ENCODE data around the gene MRPL4. TPM values are rescaled to one million over a fixed set of nuclear protein-coding genes. Genes with fewer than 3 reads are reported as not detected.

Gene MRPL4
- total and polyA plus RNA-seq, 2 of the 13 experiments (the other 11 are each of a cell fraction or from before 2014, with no cell fraction given), result 40.6 to 42.5 TPM

DNA sequence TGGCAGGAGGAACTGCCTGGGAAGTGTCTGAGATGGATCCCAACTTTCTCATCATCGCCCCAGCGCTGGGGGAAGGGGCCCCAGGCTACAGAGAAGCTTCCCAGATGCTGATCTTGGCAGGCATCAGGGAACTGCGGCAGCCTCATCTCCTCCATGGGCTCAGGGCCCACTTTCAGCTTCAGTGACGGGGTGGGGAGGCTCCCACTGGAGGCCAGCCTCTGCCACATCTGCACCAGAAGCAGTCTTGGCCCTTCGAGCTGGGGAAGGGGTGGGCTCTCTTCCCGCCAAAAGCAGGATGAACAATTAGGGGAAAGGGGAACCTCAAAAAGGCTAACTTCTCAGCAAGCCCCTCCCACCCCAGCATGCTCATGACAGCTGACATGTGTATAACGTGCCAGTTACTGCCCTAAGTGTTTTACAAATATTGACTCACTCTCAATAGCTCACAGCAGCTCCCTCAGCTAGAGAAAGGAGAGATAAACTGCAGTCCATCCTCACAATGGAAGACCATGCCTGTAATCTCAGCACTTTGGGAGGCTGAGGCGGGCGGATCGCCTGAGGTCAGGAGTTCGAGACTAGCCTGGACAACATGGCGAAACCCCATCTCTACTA, 13.7 kb upstream of the MRPL4 start (continued):
- TF ChIP-seq, protein P1, sequence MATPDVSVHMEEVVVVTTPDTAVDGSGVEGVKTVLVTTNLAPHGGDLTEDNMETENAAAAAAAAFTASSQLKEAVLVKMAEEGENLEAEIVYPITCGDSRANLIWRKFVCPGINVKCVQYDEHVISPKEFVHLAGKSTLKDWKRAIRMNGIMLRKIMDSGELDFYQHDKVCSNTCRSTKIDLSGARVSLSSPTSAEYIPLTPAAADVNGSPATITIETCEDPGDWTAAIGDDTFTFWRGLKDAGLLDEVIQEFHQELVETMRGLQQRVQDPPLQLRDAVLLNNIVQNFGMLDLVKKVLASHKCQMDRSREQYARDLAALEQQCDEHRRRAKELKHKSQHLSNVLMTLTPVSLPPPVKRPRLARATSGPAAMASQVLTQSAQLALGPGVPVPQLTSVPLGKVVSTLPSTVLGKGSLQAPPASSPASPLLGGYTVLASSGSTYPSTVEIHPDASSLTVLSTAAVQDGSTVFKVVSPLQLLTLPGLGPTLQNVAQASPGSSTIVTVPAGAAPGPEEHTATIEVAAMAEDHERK (CRISPR knock-in tag; IDR thresholded peaks at IDR 0.05; ENCODE audit: low read depth), result no peak
- TF ChIP-seq, protein P2, sequence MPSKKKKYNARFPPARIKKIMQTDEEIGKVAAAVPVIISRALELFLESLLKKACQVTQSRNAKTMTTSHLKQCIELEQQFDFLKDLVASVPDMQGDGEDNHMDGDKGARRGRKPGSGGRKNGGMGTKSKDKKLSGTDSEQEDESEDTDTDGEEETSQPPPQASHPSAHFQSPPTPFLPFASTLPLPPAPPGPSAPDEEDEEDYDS (CRISPR knock-in tag; IDR thresholded peaks at IDR 0.05), result no peak; the same call in 1 of the 2 replicates
- TF ChIP-seq ZNF282 (IDR thresholded peaks at IDR 0.05; ENCODE audit: partially characterized antibody) (no peak), EHMT2 (IDR thresholded peaks at IDR 0.05; ENCODE audit: borderline replicate concordance, low read depth, low read length) (no peak), RBAK (CRISPR knock-in tag; IDR thresholded peaks at IDR 0.05) (no peak), SSRP1 (CRISPR knock-in tag; IDR thresholded peaks at IDR 0.05) (no peak), ZNF17 (CRISPR knock-in tag; IDR thresholded peaks at IDR 0.05) (no peak), TAF15 (IDR thresholded peaks at IDR 0.05; ENCODE audit: low read depth, low read length, poor library complexity, severe bottlenecking) (no peak), TCF7L2 (IDR thresholded peaks at IDR 0.05; ENCODE audit: low read depth, low read length) (no peak), U2AF2 (IDR thresholded peaks at IDR 0.05; ENCODE audit: low read depth, low read length) (no peak), WIZ (CRISPR knock-in tag; IDR thresholded peaks at IDR 0.05) (no peak)
- TF ChIP-seq, protein P3, sequence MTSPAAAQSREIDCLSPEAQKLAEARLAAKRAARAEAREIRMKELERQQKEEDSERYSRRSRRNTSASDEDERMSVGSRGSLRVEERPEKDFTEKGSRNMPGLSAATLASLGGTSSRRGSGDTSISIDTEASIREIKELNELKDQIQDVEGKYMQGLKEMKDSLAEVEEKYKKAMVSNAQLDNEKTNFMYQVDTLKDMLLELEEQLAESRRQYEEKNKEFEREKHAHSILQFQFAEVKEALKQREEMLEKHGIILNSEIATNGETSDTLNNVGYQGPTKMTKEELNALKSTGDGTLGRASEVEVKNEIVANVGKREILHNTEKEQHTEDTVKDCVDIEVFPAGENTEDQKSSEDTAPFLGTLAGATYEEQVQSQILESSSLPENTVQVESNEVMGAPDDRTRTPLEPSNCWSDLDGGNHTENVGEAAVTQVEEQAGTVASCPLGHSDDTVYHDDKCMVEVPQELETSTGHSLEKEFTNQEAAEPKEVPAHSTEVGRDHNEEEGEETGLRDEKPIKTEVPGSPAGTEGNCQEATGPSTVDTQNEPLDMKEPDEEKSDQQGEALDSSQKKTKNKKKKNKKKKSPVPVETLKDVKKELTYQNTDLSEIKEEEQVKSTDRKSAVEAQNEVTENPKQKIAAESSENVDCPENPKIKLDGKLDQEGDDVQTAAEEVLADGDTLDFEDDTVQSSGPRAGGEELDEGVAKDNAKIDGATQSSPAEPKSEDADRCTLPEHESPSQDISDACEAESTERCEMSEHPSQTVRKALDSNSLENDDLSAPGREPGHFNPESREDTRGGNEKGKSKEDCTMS (CRISPR knock-in tag; conservative IDR thresholded peaks at IDR 0.05), result no peak
- TF ChIP-seq, protein P4, sequence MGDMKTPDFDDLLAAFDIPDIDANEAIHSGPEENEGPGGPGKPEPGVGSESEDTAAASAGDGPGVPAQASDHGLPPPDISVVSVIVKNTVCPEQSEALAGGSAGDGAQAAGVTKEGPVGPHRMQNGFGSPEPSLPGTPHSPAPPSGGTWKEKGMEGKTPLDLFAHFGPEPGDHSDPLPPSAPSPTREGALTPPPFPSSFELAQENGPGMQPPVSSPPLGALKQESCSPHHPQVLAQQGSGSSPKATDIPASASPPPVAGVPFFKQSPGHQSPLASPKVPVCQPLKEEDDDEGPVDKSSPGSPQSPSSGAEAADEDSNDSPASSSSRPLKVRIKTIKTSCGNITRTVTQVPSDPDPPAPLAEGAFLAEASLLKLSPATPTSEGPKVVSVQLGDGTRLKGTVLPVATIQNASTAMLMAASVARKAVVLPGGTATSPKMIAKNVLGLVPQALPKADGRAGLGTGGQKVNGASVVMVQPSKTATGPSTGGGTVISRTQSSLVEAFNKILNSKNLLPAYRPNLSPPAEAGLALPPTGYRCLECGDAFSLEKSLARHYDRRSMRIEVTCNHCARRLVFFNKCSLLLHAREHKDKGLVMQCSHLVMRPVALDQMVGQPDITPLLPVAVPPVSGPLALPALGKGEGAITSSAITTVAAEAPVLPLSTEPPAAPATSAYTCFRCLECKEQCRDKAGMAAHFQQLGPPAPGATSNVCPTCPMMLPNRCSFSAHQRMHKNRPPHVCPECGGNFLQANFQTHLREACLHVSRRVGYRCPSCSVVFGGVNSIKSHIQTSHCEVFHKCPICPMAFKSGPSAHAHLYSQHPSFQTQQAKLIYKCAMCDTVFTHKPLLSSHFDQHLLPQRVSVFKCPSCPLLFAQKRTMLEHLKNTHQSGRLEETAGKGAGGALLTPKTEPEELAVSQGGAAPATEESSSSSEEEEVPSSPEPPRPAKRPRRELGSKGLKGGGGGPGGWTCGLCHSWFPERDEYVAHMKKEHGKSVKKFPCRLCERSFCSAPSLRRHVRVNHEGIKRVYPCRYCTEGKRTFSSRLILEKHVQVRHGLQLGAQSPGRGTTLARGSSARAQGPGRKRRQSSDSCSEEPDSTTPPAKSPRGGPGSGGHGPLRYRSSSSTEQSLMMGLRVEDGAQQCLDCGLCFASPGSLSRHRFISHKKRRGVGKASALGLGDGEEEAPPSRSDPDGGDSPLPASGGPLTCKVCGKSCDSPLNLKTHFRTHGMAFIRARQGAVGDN (CRISPR knock-in tag; IDR thresholded peaks at IDR 0.05), result peak; percentile 67
- TF ChIP-seq, protein P5, sequence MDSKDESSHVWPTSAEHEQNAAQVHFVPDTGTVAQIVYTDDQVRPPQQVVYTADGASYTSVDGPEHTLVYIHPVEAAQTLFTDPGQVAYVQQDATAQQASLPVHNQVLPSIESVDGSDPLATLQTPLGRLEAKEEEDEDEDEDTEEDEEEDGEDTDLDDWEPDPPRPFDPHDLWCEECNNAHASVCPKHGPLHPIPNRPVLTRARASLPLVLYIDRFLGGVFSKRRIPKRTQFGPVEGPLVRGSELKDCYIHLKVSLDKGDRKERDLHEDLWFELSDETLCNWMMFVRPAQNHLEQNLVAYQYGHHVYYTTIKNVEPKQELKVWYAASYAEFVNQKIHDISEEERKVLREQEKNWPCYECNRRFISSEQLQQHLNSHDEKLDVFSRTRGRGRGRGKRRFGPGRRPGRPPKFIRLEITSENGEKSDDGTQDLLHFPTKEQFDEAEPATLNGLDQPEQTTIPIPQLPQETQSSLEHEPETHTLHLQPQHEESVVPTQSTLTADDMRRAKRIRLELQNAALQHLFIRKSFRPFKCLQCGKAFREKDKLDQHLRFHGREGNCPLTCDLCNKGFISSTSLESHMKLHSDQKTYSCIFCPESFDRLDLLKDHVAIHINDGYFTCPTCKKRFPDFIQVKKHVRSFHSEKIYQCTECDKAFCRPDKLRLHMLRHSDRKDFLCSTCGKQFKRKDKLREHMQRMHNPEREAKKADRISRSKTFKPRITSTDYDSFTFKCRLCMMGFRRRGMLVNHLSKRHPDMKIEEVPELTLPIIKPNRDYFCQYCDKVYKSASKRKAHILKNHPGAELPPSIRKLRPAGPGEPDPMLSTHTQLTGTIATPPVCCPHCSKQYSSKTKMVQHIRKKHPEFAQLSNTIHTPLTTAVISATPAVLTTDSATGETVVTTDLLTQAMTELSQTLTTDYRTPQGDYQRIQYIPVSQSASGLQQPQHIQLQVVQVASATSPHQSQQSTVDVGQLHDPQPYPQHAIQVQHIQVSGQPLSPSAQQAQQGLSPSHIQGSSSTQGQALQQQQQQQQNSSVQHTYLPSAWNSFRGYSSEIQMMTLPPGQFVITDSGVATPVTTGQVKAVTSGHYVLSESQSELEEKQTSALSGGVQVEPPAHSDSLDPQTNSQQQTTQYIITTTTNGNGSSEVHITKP (CRISPR knock-in tag; IDR thresholded peaks at IDR 0.05; ENCODE audit: low read depth), result no peak
- TF ChIP-seq, protein P6, sequence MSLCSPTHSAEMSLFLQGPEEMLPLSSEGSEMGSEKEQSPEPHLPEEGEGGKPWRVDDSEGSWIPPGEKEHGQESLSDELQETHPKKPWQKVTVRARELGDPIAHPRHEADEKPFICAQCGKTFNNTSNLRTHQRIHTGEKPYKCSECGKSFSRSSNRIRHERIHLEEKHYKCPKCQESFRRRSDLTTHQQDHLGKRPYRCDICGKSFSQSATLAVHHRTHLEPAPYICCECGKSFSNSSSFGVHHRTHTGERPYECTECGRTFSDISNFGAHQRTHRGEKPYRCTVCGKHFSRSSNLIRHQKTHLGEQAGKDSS (CRISPR knock-in tag; IDR thresholded peaks at IDR 0.05; ENCODE audit: borderline replicate concordance, low read depth), result 0 out of 2 replicates have a peak, but pooled peaks have one; percentile 38

All from HepG2 (cell line).